Subcutaneous adipose tissue (tissue), 4 donors: ENCODE data around the gene FAM131C. TPM values are rescaled to one million over a fixed set of nuclear protein-coding genes. Genes with fewer than 3 reads are reported as not detected.

Experiments used
- CTCF ChIP-seq: fragments of 450-650 bp; IDR thresholded peaks from one replicate; pipeline ENCODE4 v1.5.1; 2016; ENCODE audit warnings: low read depth, mild to moderate bottlenecking, control low read depth, antibody characterized with exemption, moderate library complexity
- total RNA-seq, 4 donors: library from RNA; depleted of rRNA; stranded (reverse); fragments of >200 nt; gene quantifications; one replicate each; pipeline ENCODE4 v1.1.0, GENCODE V29; 2016

The FAM131C gene
- total RNA-seq, 4 donors from 2014 or later, result 0.51 TPM; not detected in 3

GRCh38 chr1:16075337-16076030 lies 2.0 kb upstream of the FAM131C start:
- TF ChIP-seq CTCF, result no peak

- TF ChIP-seq CTCF, result no peak
These were observed 766 bp upstream of the FAM131C start for GRCh38 chr1:16074217-16074616.

- TF ChIP-seq CTCF, result no peak
These were observed 601 bp downstream of the FAM131C start for GRCh38 chr1:16072616-16073484.

- no peak for TF ChIP-seq CTCF
These were observed 1.4 kb downstream of the FAM131C start for GRCh38 chr1:16072095-16072494.

- no peak for TF ChIP-seq CTCF
These were observed 1.8 kb downstream of the FAM131C start for GRCh38 chr1:16071614-16072013.

- no peak for TF ChIP-seq CTCF
These were observed 2.7 kb downstream of the FAM131C start for GRCh38 chr1:16070640-16071355.
